Cardiac fibroblast (primary cell): ENCODE data around the gene FBXW11.

Experiments used
- DNase-seq, 2 donors: peaks; one replicate each; pipeline versions ENCODE4 v3.0.0 to v3.0.0-alpha.2; 2010; ENCODE audit warnings: low read depth in 2 of 2
- H3K4me3 ChIP-seq, 2 donors: replicated peaks in 1 of 2; 1 replicate in 1 of 2; 2 replicates in 1 of 2; pipeline ENCODE4 v1.5.1; 2011; ENCODE audit warnings: low read depth in 2 of 2, low read length in 2 of 2, mild to moderate bottlenecking in 2 of 2, moderate library complexity in 1 of 2
- TF ChIP-seq, protein P1 (sequence below): IDR thresholded peaks from one replicate; pipeline ENCODE4 v1.5.1; 2011; ENCODE audit warnings: low read depth, mild to moderate bottlenecking, low read length, inconsistent platforms

Gene FBXW11

DNA sequence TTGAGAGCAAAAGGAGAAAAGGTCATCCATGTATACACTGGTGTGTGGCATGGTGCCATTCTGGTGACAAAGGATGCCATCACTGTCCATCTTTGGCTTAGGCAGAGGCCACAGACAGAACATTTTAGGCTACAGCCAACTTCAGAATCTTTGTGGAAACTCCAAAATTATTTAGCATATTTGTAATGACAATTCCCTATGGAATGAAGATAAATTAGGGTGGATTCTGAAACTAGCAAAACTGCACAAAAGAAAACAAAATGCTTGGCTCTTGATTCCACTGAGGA, 92.5 kb downstream of the FBXW11 start:
- H3K4me3 ChIP-seq: no peak overlapping the region
- DNase-seq: peak in 1 of 2 donors; percentile 18
- TF ChIP-seq, protein P1, sequence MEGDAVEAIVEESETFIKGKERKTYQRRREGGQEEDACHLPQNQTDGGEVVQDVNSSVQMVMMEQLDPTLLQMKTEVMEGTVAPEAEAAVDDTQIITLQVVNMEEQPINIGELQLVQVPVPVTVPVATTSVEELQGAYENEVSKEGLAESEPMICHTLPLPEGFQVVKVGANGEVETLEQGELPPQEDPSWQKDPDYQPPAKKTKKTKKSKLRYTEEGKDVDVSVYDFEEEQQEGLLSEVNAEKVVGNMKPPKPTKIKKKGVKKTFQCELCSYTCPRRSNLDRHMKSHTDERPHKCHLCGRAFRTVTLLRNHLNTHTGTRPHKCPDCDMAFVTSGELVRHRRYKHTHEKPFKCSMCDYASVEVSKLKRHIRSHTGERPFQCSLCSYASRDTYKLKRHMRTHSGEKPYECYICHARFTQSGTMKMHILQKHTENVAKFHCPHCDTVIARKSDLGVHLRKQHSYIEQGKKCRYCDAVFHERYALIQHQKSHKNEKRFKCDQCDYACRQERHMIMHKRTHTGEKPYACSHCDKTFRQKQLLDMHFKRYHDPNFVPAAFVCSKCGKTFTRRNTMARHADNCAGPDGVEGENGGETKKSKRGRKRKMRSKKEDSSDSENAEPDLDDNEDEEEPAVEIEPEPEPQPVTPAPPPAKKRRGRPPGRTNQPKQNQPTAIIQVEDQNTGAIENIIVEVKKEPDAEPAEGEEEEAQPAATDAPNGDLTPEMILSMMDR: no peak

DNA sequence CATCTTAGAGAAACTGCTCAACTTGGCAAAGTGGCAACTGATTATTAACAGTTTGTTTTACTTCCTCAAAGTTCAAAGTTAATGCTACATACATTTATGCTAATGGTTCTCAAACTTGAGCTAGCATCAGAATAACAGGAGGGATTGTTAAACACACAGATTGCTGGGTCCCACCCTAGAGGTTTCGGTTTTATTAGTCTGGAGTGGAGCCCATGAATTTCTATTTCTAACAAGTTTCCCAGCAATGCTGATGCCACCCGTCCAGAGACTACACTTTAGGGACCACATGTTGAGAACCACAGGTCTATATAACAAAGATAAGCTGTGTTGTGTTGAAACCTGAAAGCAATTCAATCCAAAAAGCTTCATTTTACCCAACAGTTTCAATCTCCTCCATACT, 95.3 kb downstream of the FBXW11 start:
- TF ChIP-seq, protein P1: no peak
- no peak for DNase-seq

DNA sequence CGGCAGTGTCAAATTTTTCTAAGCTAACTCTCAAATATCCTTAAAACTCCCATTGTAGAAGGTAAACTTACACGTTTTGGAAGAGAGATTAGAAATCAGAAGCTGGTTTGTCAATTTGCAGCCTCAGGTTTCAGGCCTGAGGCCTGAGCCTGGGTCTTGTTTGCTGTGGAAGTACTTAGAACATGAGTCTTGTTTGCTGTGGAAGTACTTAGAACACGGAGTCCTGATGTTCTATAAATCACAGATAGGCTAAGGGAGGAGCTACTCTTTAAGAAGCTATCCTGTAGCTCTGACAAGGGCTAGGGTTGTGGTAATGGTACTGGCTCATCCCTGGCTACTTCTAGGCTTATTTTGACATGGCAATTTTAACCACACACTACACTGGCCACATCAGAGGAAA, 97.8 kb downstream of the FBXW11 start:
- TF ChIP-seq, protein P1: no peak
- DNase-seq: no peak

More for the DNA sequence above, 95.3 kb downstream of the FBXW11 start:
- H3K4me3 ChIP-seq: no peak overlapping the region

DNA sequence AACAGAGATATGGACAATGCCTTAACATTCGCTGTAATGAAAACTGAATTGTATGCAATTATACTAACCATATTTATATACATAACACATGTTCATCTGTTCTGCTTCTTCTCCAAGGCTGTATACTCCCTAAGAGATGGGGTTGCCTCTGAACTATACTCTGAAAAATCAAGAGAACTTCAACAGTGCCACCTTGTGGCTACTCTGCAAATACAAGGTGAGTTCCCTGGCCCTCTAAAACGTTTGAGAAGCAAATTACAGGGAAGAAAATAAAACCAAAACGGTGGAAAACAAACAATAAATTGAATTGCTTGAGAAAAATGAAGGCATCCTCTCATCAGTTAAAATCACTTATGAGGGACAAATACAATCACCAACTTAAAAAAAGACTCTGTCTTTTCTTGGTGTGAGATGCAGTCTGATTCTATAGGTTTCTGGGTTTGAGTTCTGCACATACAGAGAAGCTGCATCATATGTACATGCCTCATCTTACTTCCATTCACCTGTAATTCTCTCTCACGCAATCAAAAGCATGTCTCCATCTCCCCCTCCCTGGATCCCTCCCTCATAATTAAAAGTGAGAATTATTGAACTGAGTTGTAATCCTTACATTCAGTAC, 98.6 kb downstream of the FBXW11 start:
- peak; percentile 79 to 82 for DNase-seq
- TF ChIP-seq, protein P1: peak; percentile 68
- H3K4me3 ChIP-seq: no peak overlapping the region

More for the DNA sequence above, 97.8 kb downstream of the FBXW11 start:
- H3K4me3 ChIP-seq: no peak overlapping the region

DNA sequence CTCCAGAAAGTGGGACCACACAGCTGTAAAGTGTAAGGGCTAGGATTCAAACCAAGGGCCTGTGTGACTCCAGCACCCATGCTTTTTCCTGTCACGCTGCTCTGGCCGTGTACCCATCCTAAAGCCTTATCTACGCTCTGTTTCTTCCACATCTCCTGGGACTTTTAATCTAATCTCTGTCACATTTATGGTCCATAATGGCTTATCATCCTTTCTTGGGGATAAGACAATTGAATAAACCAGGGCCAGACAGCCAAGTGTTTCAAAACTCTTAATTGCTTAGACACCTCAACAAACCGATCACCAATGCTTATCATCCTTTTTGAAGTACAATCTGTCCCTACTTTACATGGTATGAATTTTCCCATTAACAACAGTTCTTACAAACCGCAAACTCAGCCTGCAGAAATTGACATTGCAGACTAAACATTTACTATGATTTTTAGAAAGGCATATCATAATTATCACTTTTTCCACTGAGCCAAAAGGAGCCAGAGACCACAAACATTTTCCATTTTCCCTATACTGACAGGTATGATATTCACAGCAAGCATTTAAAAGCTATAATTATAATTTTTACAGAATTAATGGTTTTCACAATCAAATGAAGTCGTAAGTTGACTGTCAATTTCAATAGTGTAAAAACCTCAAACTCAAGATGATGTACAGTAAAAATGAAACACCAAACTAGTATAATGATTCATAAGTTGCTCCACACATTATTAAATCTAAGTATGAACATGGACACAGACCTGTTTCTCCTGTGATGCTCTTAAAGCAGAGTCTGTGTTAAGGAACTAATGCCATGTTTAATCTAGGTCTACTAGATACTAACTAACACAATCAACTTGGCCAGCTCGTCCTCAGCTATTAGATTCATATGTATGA, 99.5 kb downstream of the FBXW11 start:
- TF ChIP-seq, protein P1: no peak
- H3K4me3 ChIP-seq: no peak overlapping the region
- no peak for DNase-seq

DNA sequence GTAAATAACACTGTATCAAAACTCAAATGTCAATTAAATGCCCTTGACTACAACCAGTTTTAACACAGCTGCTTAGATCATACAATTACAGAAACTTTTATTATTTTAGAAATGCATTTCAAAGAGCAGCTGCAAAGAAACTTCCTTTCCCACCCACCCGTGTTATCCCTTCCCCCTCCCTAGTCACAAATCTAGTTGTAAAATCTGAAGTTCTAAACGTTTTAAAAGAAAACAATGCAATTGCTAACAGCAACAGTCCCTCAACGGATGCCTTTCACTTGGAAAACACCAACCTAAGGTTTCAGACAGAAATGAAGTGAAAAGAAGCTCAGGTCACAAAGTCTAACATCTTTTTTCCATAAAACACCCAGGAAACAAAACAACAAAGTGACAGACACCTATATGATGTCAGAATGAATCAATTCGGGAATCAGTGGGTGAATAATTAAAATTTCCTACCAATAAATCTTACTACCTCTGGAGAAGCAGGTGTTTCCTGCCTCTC, 100.3 kb downstream of the FBXW11 start:
- TF ChIP-seq, protein P1: no peak
- no peak for DNase-seq

More for the DNA sequence above, 100.3 kb downstream of the FBXW11 start:
- H3K4me3 ChIP-seq: no peak overlapping the region
